Measurements from ENCODE around the gene ASTN2. TPM values are rescaled to one million over a fixed set of nuclear protein-coding genes. Genes with fewer than 3 reads are reported as not detected.

Gene ASTN2
- total and polyA plus RNA-seq, 9 of the 15 experiments (the other 6 are each of a cell fraction or from before 2014, with no cell fraction given), result 0.56 to 3.5 (median 1.9) TPM

DNA sequence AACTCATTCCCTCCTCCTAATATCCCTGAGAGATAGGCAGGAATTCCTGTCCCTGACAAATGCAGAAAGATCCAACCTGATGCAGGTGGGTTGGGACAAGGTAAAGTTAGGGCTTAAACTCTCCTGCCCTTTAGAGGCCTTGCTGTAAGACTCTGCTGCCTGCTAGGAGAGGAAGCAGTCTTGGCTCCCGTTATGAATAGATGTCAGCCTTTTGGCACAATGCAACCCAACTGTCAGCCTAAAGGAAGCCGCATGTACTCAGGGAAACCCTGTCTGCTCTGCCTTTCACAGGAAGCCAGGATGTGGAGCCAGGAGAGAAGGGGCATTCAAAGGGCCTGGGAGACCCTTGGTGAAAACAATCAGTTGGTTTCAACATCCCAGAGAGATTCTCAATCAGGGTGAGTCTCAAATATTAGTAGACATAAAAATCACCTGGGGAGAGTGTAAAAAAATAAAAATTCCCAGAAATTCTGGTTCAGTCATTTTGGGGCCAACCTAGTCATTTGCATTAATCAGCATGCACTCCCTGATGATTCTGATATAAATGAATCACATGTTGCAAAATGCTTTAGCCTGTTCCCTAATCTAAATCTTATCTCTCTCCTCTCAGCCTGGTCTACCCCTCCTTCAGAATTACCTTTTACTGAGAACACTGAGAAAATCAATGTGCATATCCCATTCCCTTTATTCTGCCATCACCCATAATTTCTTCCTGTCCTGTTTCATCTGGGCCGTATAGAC lies 864.0 kb downstream of the ASTN2 start (continued):
- TF ChIP-seq, protein P1, sequence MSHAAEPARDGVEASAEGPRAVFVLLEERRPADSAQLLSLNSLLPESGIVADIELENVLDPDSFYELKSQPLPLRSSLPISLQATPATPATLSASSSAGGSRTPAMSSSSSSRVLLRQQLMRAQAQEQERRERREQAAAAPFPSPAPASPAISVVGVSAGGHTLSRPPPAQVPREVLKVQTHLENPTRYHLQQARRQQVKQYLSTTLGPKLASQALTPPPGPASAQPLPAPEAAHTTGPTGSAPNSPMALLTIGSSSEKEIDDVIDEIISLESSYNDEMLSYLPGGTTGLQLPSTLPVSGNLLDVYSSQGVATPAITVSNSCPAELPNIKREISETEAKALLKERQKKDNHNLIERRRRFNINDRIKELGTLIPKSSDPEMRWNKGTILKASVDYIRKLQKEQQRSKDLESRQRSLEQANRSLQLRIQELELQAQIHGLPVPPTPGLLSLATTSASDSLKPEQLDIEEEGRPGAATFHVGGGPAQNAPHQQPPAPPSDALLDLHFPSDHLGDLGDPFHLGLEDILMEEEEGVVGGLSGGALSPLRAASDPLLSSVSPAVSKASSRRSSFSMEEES (CRISPR knock-in tag; IDR thresholded peaks at IDR 0.05), result no peak
- TF ChIP-seq RNF2 (IDR thresholded peaks at IDR 0.05), result no peak
- TF ChIP-seq, protein P2, sequence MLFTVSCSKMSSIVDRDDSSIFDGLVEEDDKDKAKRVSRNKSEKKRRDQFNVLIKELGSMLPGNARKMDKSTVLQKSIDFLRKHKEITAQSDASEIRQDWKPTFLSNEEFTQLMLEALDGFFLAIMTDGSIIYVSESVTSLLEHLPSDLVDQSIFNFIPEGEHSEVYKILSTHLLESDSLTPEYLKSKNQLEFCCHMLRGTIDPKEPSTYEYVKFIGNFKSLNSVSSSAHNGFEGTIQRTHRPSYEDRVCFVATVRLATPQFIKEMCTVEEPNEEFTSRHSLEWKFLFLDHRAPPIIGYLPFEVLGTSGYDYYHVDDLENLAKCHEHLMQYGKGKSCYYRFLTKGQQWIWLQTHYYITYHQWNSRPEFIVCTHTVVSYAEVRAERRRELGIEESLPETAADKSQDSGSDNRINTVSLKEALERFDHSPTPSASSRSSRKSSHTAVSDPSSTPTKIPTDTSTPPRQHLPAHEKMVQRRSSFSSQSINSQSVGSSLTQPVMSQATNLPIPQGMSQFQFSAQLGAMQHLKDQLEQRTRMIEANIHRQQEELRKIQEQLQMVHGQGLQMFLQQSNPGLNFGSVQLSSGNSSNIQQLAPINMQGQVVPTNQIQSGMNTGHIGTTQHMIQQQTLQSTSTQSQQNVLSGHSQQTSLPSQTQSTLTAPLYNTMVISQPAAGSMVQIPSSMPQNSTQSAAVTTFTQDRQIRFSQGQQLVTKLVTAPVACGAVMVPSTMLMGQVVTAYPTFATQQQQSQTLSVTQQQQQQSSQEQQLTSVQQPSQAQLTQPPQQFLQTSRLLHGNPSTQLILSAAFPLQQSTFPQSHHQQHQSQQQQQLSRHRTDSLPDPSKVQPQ (CRISPR knock-in tag; IDR thresholded peaks at IDR 0.05; ENCODE audit: borderline replicate concordance), result no peak
- TF ChIP-seq, protein P3, sequence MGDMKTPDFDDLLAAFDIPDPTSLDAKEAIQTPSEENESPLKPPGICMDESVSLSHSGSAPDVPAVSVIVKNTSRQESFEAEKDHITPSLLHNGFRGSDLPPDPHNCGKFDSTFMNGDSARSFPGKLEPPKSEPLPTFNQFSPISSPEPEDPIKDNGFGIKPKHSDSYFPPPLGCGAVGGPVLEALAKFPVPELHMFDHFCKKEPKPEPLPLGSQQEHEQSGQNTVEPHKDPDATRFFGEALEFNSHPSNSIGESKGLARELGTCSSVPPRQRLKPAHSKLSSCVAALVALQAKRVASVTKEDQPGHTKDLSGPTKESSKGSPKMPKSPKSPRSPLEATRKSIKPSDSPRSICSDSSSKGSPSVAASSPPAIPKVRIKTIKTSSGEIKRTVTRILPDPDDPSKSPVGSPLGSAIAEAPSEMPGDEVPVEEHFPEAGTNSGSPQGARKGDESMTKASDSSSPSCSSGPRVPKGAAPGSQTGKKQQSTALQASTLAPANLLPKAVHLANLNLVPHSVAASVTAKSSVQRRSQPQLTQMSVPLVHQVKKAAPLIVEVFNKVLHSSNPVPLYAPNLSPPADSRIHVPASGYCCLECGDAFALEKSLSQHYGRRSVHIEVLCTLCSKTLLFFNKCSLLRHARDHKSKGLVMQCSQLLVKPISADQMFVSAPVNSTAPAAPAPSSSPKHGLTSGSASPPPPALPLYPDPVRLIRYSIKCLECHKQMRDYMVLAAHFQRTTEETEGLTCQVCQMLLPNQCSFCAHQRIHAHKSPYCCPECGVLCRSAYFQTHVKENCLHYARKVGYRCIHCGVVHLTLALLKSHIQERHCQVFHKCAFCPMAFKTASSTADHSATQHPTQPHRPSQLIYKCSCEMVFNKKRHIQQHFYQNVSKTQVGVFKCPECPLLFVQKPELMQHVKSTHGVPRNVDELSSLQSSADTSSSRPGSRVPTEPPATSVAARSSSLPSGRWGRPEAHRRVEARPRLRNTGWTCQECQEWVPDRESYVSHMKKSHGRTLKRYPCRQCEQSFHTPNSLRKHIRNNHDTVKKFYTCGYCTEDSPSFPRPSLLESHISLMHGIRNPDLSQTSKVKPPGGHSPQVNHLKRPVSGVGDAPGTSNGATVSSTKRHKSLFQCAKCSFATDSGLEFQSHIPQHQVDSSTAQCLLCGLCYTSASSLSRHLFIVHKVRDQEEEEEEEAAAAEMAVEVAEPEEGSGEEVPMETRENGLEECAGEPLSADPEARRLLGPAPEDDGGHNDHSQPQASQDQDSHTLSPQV (IDR thresholded peaks at IDR 0.05), result no peak
- TF ChIP-seq MXI1 (IDR thresholded peaks at IDR 0.05; ENCODE audit: low read depth, low read length), result no peak
- TF ChIP-seq FOSL1 (tag; conservative IDR thresholded peaks at IDR 0.05), result peak; percentile 97
- no peak for TF ChIP-seq MYNN (IDR thresholded peaks at IDR 0.05)
- no peak for TF ChIP-seq MYNN (CRISPR knock-in tag; IDR thresholded peaks at IDR 0.05)
- peak; percentile 68 for TF ChIP-seq DPF2 (IDR thresholded peaks at IDR 0.05)
- TF ChIP-seq, protein P4, sequence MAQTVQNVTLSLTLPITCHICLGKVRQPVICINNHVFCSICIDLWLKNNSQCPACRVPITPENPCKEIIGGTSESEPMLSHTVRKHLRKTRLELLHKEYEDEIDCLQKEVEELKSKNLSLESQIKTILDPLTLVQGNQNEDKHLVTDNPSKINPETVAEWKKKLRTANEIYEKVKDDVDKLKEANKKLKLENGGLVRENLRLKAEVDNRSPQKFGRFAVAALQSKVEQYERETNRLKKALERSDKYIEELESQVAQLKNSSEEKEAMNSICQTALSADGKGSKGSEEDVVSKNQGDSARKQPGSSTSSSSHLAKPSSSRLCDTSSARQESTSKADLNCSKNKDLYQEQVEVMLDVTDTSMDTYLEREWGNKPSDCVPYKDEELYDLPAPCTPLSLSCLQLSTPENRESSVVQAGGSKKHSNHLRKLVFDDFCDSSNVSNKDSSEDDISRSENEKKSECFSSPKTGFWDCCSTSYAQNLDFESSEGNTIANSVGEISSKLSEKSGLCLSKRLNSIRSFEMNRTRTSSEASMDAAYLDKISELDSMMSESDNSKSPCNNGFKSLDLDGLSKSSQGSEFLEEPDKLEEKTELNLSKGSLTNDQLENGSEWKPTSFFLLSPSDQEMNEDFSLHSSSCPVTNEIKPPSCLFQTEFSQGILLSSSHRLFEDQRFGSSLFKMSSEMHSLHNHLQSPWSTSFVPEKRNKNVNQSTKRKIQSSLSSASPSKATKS (CRISPR knock-in tag; IDR thresholded peaks at IDR 0.05), result no peak
- no peak for TF ChIP-seq DACH1 (IDR thresholded peaks at IDR 0.05; ENCODE audit: partially characterized antibody)
- TF ChIP-seq SMARCA5 (IDR thresholded peaks at IDR 0.05), result no peak
- TF ChIP-seq CTBP1 (IDR thresholded peaks at IDR 0.05; ENCODE audit: borderline replicate concordance), result no peak
- TF ChIP-seq ZNF23 (CRISPR knock-in tag; IDR thresholded peaks at IDR 0.05), result no peak
- no peak for TF ChIP-seq POLR3G (IDR thresholded peaks at IDR 0.05; ENCODE audit: extremely low read depth, insufficient read length, insufficient replicate concordance)
- TF ChIP-seq SMARCE1 (IDR thresholded peaks at IDR 0.05), result peak; percentile 62; the same call in 1 of the 2 replicates
- TF ChIP-seq, protein P5, sequence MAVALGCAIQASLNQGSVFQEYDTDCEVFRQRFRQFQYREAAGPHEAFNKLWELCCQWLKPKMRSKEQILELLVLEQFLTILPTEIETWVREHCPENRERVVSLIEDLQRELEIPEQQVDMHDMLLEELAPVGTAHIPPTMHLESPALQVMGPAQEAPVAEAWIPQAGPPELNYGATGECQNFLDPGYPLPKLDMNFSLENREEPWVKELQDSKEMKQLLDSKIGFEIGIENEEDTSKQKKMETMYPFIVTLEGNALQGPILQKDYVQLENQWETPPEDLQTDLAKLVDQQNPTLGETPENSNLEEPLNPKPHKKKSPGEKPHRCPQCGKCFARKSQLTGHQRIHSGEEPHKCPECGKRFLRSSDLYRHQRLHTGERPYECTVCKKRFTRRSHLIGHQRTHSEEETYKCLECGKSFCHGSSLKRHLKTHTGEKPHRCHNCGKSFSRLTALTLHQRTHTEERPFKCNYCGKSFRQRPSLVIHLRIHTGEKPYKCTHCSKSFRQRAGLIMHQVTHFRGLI (CRISPR knock-in tag; IDR thresholded peaks at IDR 0.05), result no peak

All from K562 (cell line).